Peyer's patch (tissue), 4 donors: ENCODE data around the gene DOCK9. TPM values are rescaled to one million over a fixed set of nuclear protein-coding genes. Genes with fewer than 3 reads are reported as not detected.

ENCODE experiments used
- DNase-seq, 3 donors: peaks; one replicate each; pipeline ENCODE4 v3.0.0-alpha.2; 2017 to 2019
- H3K27ac ChIP-seq, 4 donors: fragments of 200-600 bp; sonication (generic); one replicate each; pipeline ENCODE4 v1.5.1; 2016 to 2019
- H3K27me3 ChIP-seq, 2 donors: fragments of 200-600 bp; sonication (generic); one replicate each; pipeline ENCODE4 v1.5.1; 2019
- H3K36me3 ChIP-seq, 3 donors: fragments of 200-600 bp; sonication (generic); one replicate each; pipeline ENCODE4 v1.5.1; 2016 to 2019
- H3K4me1 ChIP-seq, 4 donors: fragments of 200-600 bp; sonication (generic); one replicate each; pipeline ENCODE4 v1.5.1; 2016 to 2019
- H3K4me3 ChIP-seq, 4 donors: fragments of 200-600 bp; sonication (generic); 1 replicate in 3 of 4; 2 replicates in 1 of 4; pipeline ENCODE4 v1.5.1; 2016 to 2019; ENCODE audit warnings: mild to moderate bottlenecking in 1 of 4
- H3K9me3 ChIP-seq, 4 donors: fragments of 200-600 bp; sonication (generic); one replicate each; pipeline ENCODE4 v1.5.1; 2016 to 2019; ENCODE audit warnings: mild to moderate bottlenecking in 1 of 4
- CTCF ChIP-seq, 6 experiments: fragments of 450-650 bp in 4 of 6; fragments of 200-600 bp in 2 of 6; sonication (generic) in 1 of 6; IDR thresholded peaks; one replicate each; pipeline ENCODE4 v1.5.1; 2017 to 2019; ENCODE audit warnings: antibody characterized with exemption in 6 of 6, mild to moderate bottlenecking in 3 of 6, moderate library complexity in 1 of 6
- POLR2A ChIP-seq, 2 donors: fragments of 450-650 bp; IDR thresholded peaks; one replicate each; pipeline ENCODE4 v1.5.1; 2017; ENCODE audit warnings: antibody characterized with exemption in 2 of 2, mild to moderate bottlenecking in 2 of 2, moderate library complexity in 2 of 2
- total RNA-seq, 4 donors: library from RNA; depleted of rRNA; stranded (reverse); fragments of >200 nt; gene quantifications; one replicate each; pipeline ENCODE4 v1.1.0, GENCODE V29; 2016

DOCK9 gene
- total RNA-seq, 4 donors from 2014 or later: 52.5 to 166 (median 54.2) TPM

GRCh38 chr13:98847780-98848179 lies 130.1 kb downstream of the DOCK9 start:
- no peak overlapping the region for H3K27ac ChIP-seq
- no peak for TF ChIP-seq POLR2A (IDR thresholded peaks at IDR 0.05)
- no peak for TF ChIP-seq CTCF (IDR thresholded peaks at IDR 0.05)
- no peak for DNase-seq
- peaks cover 0 to 21% (median 0%) of the 10 kb centered on the region in 3 donors for H3K36me3 ChIP-seq
- H3K9me3 ChIP-seq: no peaks in the 10 kb centered on the region
- H3K4me1 ChIP-seq: no peaks in the 10 kb centered on the region
- no peak overlapping the region for H3K4me3 ChIP-seq
- no peaks in the 10 kb centered on the region for H3K27me3 ChIP-seq

- TF ChIP-seq POLR2A (IDR thresholded peaks at IDR 0.05) (no peak), CTCF (IDR thresholded peaks at IDR 0.05) (no peak)
- peaks cover 0 to 21% (median 0%) of the 10 kb centered on the region in 3 donors for H3K36me3 ChIP-seq
- no peak for DNase-seq
- no peak overlapping the region for H3K4me3 ChIP-seq
- no peaks in the 10 kb centered on the region for H3K27me3 ChIP-seq
- no peak overlapping the region for H3K27ac ChIP-seq
- H3K9me3 ChIP-seq: no peaks in the 10 kb centered on the region
- H3K4me1 ChIP-seq: no peaks in the 10 kb centered on the region
Observed at GRCh38 chr13:98846986-98847385, 130.9 kb downstream of the DOCK9 start.

GRCh38 chr13:98846521-98846920 lies 131.3 kb downstream of the DOCK9 start:
- no peak for TF ChIP-seq CTCF (IDR thresholded peaks at IDR 0.05)
- TF ChIP-seq POLR2A (IDR thresholded peaks at IDR 0.05): no peak
- no peaks in the 10 kb centered on the region for H3K9me3 ChIP-seq
- no peaks in the 10 kb centered on the region for H3K27me3 ChIP-seq
- DNase-seq: no peak
- H3K36me3 ChIP-seq: peaks cover 0 to 21% (median 0%) of the 10 kb centered on the region in 3 donors
- no peaks in the 10 kb centered on the region for H3K4me1 ChIP-seq
- no peak overlapping the region for H3K4me3 ChIP-seq
- H3K27ac ChIP-seq: no peak overlapping the region

- H3K9me3 ChIP-seq: no peaks in the 10 kb centered on the region
- H3K36me3 ChIP-seq: peaks cover 0 to 21% (median 0%) of the 10 kb centered on the region in 3 donors
- no peaks in the 10 kb centered on the region for H3K27me3 ChIP-seq
- no peaks in the 10 kb centered on the region for H3K4me1 ChIP-seq
- H3K4me3 ChIP-seq: no peak overlapping the region
- no peak for DNase-seq
- H3K27ac ChIP-seq: no peak overlapping the region
- TF ChIP-seq POLR2A (IDR thresholded peaks at IDR 0.05) (no peak), CTCF (IDR thresholded peaks at IDR 0.05) (no peak)
Observed at GRCh38 chr13:98845742-98846141, 132.1 kb downstream of the DOCK9 start.

- H3K36me3 ChIP-seq: peaks cover 0 to 21% (median 0%) of the 10 kb centered on the region in 3 donors
- H3K4me3 ChIP-seq: no peak overlapping the region
- no peak overlapping the region for H3K27ac ChIP-seq
- TF ChIP-seq POLR2A (IDR thresholded peaks at IDR 0.05) (no peak), CTCF (IDR thresholded peaks at IDR 0.05) (no peak)
- no peaks in the 10 kb centered on the region for H3K4me1 ChIP-seq
- no peak for DNase-seq
- no peaks in the 10 kb centered on the region for H3K27me3 ChIP-seq
- H3K9me3 ChIP-seq: no peaks in the 10 kb centered on the region
Observed at GRCh38 chr13:98844021-98844420, 133.8 kb downstream of the DOCK9 start.

- no peak overlapping the region for H3K4me3 ChIP-seq
- H3K27me3 ChIP-seq: no peaks in the 10 kb centered on the region
- no peaks in the 10 kb centered on the region for H3K9me3 ChIP-seq
- no peak for DNase-seq
- H3K36me3 ChIP-seq: peaks cover 0 to 21% (median 0%) of the 10 kb centered on the region in 3 donors
- no peak overlapping the region for H3K27ac ChIP-seq
- no peaks in the 10 kb centered on the region for H3K4me1 ChIP-seq
- no peak for TF ChIP-seq POLR2A (IDR thresholded peaks at IDR 0.05)
Observed at GRCh38 chr13:98843482-98843877, 134.4 kb downstream of the DOCK9 start.
